A549 (cell line): ENCODE data around the gene SUMO3. TPM values are rescaled to one million over a fixed set of nuclear protein-coding genes. Genes with fewer than 3 reads are reported as not detected.
A peak's percentile ranks its signal among the peaks of the same experiment; 100 is the strongest.

Experiments
- ATAC-seq, 2 experiments: fragments of 200-7000 bp in 1 of 2; fragments of >200 bp in 1 of 2; cut with Nextera tagmentation in 1 of 2; cut with Tn5 transposase in 1 of 2; 3 replicates each; pipeline versions ENCODE4 v1.8.0 to v1.9.1; 2018 to 2020; ENCODE audit warnings: mild to moderate bottlenecking in 1 of 2, moderate library complexity in 1 of 2
- CTCF ChIA-PET: fragments of 300-600 bp; sonication (Branson Sonifier 250); formaldehyde crosslinking; extraction: SDS; loops from one replicate; lab custom pipeline; 2021; ENCODE audit warnings: antibody characterized with exemption, inconsistent platforms; lab: Yijun Ruan, JAX
- POLR2A ChIA-PET: fragments of 350-600 bp; formaldehyde crosslinking; extraction: SDS; loops from one replicate; lab custom pipeline; 2021; ENCODE audit warnings: antibody characterized with exemption, inconsistent platforms; lab: Yijun Ruan, JAX
- DNase-seq, 2 experiments: peaks; one replicate each; pipeline versions ENCODE4 v3.0.0 to v3.0.0-alpha.2; 2011 to 2016; ENCODE audit warnings: low read depth in 1 of 2, low spot score in 1 of 2
- FAIRE-seq: peaks from 2 replicates; lab custom pipeline; 2011; peaks lifted over from hg19 to GRCh38; lab: Jason Lieb, UNC
- H3K27ac ChIP-seq, 2 experiments: fragments of >200 bp; sonication (Bioruptor Twin); formaldehyde crosslinking; 3 replicates each; pipeline ENCODE4 v1.5.1; 2016 to 2017
- H3K4me1 ChIP-seq: fragments of >200 bp; sonication (Bioruptor Twin); formaldehyde crosslinking; 3 replicates; pipeline ENCODE4 v1.6.1; 2016
- H3K4me2 ChIP-seq: fragments of >200 bp; sonication (Bioruptor Twin); formaldehyde crosslinking; 3 replicates; pipeline ENCODE4 v1.6.1; 2016
- H3K4me3 ChIP-seq: fragments of >200 bp; sonication (Bioruptor Twin); formaldehyde crosslinking; 3 replicates; pipeline ENCODE4 v1.5.1; 2016
- H3K9me3 ChIP-seq: fragments of >200 bp; sonication (Bioruptor Twin); formaldehyde crosslinking; 3 replicates; pipeline ENCODE4 v1.6.1; 2016
- BHLHE40 ChIP-seq: IDR thresholded peaks from 2 replicates; pipeline ENCODE4 v1.6.1; 2012; ENCODE audit warnings: low read depth, low read length, inconsistent platforms
- CHD2 ChIP-seq: fragments of 150-350 bp; IDR thresholded peaks from 2 replicates; pipeline ENCODE4 v1.6.1; 2014; ENCODE audit warnings: low read length; ENCODE audit not compliant: partially characterized antibody
- HOXB13 ChIP-seq: fragments of 250-450 bp; sonication (Bioruptor Pico); IDR thresholded peaks from 2 replicates; pipeline ENCODE4 v1.5.0; 2020; ENCODE audit warnings: low read depth, mild to moderate bottlenecking, moderate library complexity
- KDM1A ChIP-seq: fragments of 200-600 bp; sonication (generic); IDR thresholded peaks from 2 replicates; pipeline ENCODE4 v1.6.1; 2016; ENCODE audit warnings: low read depth, mild to moderate bottlenecking
- NFE2L2 ChIP-seq: fragments of 150-350 bp; conservative IDR thresholded peaks from 2 replicates; pipeline ENCODE4 v1.6.1; 2014; ENCODE audit warnings: low read length
- RAD21 ChIP-seq, 2 experiments: fragments of >200 bp in 1 of 2; sonication (Bioruptor Twin) in 1 of 2; formaldehyde crosslinking in 1 of 2; IDR thresholded peaks in 1 of 2; conservative IDR thresholded peaks in 1 of 2; 2 replicates in 1 of 2; 3 replicates in 1 of 2; pipeline ENCODE4 v1.6.1; 2012 to 2018; ENCODE audit warnings: inconsistent platforms in 1 of 2
- SMC3 ChIP-seq: fragments of >200 bp; sonication (Bioruptor Twin); formaldehyde crosslinking; IDR thresholded peaks from 3 replicates; pipeline ENCODE4 v1.6.1; 2018; ENCODE audit warnings: inconsistent platforms
- ZNF302 ChIP-seq: fragments of 250-450 bp; sonication (Bioruptor Pico); IDR thresholded peaks from 2 replicates; pipeline ENCODE4 v1.9.0; 2021; ENCODE audit warnings: inconsistent platforms, mild to moderate bottlenecking, moderate library complexity
- WGBS: methylation state at CpG from one replicate; pipeline ENCODE4 v1.1.6; 2017; ENCODE audit errors: missing lambda C conversion rate; 5-methylcytosine and 5-hydroxymethylcytosine counted together
- polyA plus RNA-seq, 4 experiments: library from polyadenylated mRNA; depleted of rRNA in 3 of 4; stranded (reverse); fragments of >200 nt; fragmentation: RNase III in 1 of 4; extraction: RNeasy Plus Mini Kit Qiagen cat#74134 plus additional on column Dnase treatment in 1 of 4; gene quantifications; 2 replicates in 3 of 4; 3 replicates in 1 of 4; pipeline ENCODE4 v1.2.3, GENCODE V29; 2011 to 2017
- TF ChIP-seq, protein P1 (sequence below): fragments of 200-600 bp; sonication (generic); IDR thresholded peaks from 2 replicates; pipeline ENCODE4 v1.6.1; 2016; ENCODE audit warnings: antibody characterized with exemption, mild to moderate bottlenecking, moderate library complexity
- TF ChIP-seq, protein P2 (sequence below): fragments of >200 bp; sonication (Bioruptor Twin); formaldehyde crosslinking; IDR thresholded peaks from 3 replicates; pipeline ENCODE4 v1.5.1; 2016

The SUMO3 gene
- polyA plus RNA-seq, 2 of the 4 experiments (the other 2 are of a cell fraction): 78.4 to 110 TPM

DNA sequence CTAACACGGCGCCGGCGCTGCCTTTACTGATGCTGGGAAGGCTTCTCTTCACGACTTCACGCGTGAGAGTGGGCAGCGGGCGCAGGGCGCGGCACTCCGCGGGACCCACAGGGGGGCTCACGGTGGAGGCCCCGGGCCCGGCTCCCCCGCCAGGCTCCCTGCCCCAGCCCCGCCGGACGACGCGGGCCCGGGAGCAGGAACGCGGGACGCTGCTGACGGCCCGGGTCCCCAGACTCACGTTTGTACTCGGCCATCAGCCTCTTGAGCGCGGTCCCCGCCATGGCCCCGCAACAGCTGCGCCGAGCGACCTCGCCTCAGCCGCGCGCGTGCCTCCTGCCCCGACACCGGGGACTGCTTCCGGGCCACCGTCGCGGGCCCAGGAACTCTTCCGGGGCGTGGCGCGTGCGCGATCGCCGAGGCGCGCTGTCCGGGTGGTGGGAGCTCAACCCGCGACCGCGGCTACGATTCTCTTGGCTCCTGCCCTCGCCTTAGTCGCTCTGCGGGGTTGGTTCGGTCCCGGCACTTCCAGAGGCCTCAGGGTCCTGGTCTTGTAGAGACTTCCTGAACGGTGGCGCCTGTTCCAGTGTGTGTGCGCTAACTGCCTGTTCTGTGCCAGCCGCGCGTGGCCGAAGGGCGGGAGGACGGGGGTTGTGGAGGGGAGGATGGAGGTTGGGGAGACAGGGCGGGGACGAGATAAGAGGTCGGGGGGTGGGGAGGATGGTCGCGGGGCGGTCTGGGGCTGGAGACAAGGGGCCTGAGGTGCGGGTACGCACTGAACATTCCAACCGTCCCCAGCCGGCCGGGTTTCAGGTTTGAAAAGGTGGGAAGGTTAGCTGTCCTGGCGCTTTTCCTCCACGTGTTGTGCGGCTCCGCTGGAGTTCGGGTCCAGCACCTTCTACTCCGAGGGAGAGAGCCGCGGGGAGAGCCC, 16.1 kb downstream of the SUMO3 start, which contains the start of gene UBE2G2 (continued):
- TF ChIP-seq, protein P1, sequence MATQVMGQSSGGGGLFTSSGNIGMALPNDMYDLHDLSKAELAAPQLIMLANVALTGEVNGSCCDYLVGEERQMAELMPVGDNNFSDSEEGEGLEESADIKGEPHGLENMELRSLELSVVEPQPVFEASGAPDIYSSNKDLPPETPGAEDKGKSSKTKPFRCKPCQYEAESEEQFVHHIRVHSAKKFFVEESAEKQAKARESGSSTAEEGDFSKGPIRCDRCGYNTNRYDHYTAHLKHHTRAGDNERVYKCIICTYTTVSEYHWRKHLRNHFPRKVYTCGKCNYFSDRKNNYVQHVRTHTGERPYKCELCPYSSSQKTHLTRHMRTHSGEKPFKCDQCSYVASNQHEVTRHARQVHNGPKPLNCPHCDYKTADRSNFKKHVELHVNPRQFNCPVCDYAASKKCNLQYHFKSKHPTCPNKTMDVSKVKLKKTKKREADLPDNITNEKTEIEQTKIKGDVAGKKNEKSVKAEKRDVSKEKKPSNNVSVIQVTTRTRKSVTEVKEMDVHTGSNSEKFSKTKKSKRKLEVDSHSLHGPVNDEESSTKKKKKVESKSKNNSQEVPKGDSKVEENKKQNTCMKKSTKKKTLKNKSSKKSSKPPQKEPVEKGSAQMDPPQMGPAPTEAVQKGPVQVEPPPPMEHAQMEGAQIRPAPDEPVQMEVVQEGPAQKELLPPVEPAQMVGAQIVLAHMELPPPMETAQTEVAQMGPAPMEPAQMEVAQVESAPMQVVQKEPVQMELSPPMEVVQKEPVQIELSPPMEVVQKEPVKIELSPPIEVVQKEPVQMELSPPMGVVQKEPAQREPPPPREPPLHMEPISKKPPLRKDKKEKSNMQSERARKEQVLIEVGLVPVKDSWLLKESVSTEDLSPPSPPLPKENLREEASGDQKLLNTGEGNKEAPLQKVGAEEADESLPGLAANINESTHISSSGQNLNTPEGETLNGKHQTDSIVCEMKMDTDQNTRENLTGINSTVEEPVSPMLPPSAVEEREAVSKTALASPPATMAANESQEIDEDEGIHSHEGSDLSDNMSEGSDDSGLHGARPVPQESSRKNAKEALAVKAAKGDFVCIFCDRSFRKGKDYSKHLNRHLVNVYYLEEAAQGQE: no peak
- TF ChIP-seq KDM1A (no peak), HOXB13 (CRISPR knock-in tag) (no peak), ZNF302 (CRISPR knock-in tag) (no peak), BHLHE40 (no peak)

DNA sequence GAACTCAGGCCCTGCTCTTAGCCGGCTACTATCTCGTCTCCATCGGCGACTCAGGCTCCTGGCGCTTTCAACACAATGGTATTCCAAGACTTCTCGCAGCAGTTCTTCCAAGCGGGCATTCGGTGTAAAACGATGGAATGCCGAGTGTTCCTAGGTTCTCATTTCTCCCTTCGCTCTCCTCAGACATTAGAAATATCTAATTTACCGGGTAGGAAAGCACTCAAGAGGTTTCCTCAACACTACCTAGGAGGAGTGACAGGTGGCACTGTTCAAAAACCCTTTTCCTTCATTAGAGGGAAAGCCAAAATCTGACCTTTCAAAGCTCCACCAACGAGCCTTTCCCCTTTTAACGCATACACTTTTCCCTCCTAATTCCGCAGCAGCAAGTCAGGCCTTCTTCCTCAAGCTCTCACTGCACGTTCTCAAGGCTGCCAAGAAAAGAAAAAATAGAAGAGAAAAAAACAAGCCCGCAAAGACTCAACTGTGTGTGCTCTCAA, 16.8 kb downstream of the SUMO3 start:
- FAIRE-seq (no peak), ATAC-seq (peak; percentile 65 to 69; a peak in 5 of 6 replicates), DNase-seq (peak; percentile 49 to 62)
- Histone ChIP-seq H3K9me3 (no peaks in the 10 kb centered on the region), H3K4me2 (peak overlapping the region; percentile 84), H3K27ac (peak overlapping the region; percentile 86 to 98), H3K4me3 (peak overlapping the region; percentile 91), H3K4me1 (peaks cover 17% of the 10 kb centered on the region; the same call in 2 of the 3 replicates)
- no peak for TF ChIP-seq CHD2
- TF ChIP-seq, protein P2, sequence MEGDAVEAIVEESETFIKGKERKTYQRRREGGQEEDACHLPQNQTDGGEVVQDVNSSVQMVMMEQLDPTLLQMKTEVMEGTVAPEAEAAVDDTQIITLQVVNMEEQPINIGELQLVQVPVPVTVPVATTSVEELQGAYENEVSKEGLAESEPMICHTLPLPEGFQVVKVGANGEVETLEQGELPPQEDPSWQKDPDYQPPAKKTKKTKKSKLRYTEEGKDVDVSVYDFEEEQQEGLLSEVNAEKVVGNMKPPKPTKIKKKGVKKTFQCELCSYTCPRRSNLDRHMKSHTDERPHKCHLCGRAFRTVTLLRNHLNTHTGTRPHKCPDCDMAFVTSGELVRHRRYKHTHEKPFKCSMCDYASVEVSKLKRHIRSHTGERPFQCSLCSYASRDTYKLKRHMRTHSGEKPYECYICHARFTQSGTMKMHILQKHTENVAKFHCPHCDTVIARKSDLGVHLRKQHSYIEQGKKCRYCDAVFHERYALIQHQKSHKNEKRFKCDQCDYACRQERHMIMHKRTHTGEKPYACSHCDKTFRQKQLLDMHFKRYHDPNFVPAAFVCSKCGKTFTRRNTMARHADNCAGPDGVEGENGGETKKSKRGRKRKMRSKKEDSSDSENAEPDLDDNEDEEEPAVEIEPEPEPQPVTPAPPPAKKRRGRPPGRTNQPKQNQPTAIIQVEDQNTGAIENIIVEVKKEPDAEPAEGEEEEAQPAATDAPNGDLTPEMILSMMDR: peak; percentile 24; the same call in 2 of the 3 replicates
- ChIA-PET CTCF (interaction anchor here (0.7 to 3.0 kb wide), 19 partner anchors 8 to 140 kb away, joined by 3 to 23 read pairs (median 5); partner anchors contain the start of gene SLX9), POLR2A (interaction anchor here (0.9 to 2.1 kb wide), 7 partner anchors 8 to 133 kb away, joined by 3 to 9 read pairs (median 5); partner anchors contain the start of genes PTTG1IP and SUMO3)
- WGBS: 1% methylated on average over 17 of the region's 17 CpGs

DNA sequence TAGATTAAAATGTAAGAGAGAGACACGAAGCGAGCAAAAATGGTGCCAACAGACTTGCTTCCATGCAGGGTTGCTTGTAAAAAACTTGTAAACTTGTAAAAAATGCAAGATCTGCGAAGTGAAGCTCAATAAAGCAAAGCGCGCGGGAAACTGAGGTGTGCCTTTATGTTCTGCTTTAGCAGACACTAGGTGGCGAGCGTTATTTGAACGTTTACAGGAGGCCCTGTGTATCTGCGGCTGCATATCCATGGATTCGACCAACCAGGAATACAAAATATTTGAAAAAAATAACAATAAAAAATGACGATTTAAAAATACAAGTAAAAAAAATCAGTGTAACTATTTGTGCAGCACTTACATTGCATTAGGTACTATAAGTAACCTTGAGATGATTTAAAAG, 17.8 kb downstream of the SUMO3 start:
- TF ChIP-seq SMC3: peak; percentile 16; the same call in 1 of the 3 replicates
- TF ChIP-seq RAD21 (conservative IDR thresholded peaks at IDR 0.05 in 1 of 2, IDR thresholded peaks at IDR 0.05 in 1 of 2): peak in 1 of 2 experiments; percentile 41; a peak in 3 of 5 replicates
- no peak for TF ChIP-seq NFE2L2
- TF ChIP-seq, protein P2: peak; percentile 21; the same call in 1 of the 3 replicates
- TF ChIP-seq, all 56 proteins: peak for 3
- Histone ChIP-seq H3K4me1 (peaks cover 17% of the 10 kb centered on the region; the same call in 2 of the 3 replicates), H3K4me2 (peak overlapping the region; percentile 84), H3K27ac (no peak overlapping the region), H3K9me3 (no peaks in the 10 kb centered on the region), H3K4me3 (peak overlapping the region; percentile 91)
- ChIA-PET CTCF (interaction anchor here (0.6 to 3.0 kb wide), 17 partner anchors 9 to 298 kb away, joined by 3 to 23 read pairs (median 4); no protein-coding TSS in a partner anchor), POLR2A (no interaction called here)
- no peak for FAIRE-seq
- ATAC-seq: no peak
- WGBS: 47% methylated on average over 12 of the region's 12 CpGs
- peak in 1 of 2 experiments; percentile 43 for DNase-seq
